ENCODE data around the gene SMPD3. TPM values are rescaled to one million over a fixed set of nuclear protein-coding genes. Genes with fewer than 3 reads are reported as not detected.

The SMPD3 gene
- total RNA-seq, 4 donors from 2014 or later: 0.20 to 3.3 (median 0.63) TPM

- 92 to 96% methylated on average over 13 of the region's 13 CpGs for WGBS, 2 donors
- Histone ChIP-seq H3K27ac (no peak overlapping the region), H3K4me1 (peaks cover 0 to 8% (median 0%) of the 10 kb centered on the region in 4 donors), H3K36me3 (peaks cover 0 to 93% (median 11%) of the 10 kb centered on the region in 3 donors), H3K27me3 (no peaks in the 10 kb centered on the region), H3K9me3 (no peaks in the 10 kb centered on the region), H3K4me3 (no peak overlapping the region)
- no peak for TF ChIP-seq EP300 (IDR thresholded peaks at IDR 0.05)
- TF ChIP-seq CTCF (IDR thresholded peaks at IDR 0.05): no peak
- TF ChIP-seq POLR2A (IDR thresholded peaks at IDR 0.05): no peak
- no peak for DNase-seq (ENCODE audit: low spot score in 2 of 2)
Observed at GRCh38 chr16:68339214-68339613, 109.1 kb downstream of the SMPD3 start.

- DNase-seq (ENCODE audit: low spot score in 2 of 2): no peak
- H3K4me3 ChIP-seq: no peak overlapping the region
- 84 to 88% methylated on average over 16 of the region's 16 CpGs for WGBS, 2 donors
- peaks cover 0 to 86% (median 11%) of the 10 kb centered on the region in 3 donors for H3K36me3 ChIP-seq
- no peaks in the 10 kb centered on the region for H3K9me3 ChIP-seq
- H3K4me1 ChIP-seq: peaks cover 0 to 15% (median under 1%) of the 10 kb centered on the region in 4 donors
- no peaks in the 10 kb centered on the region for H3K27me3 ChIP-seq
- H3K27ac ChIP-seq: no peak overlapping the region
- TF ChIP-seq POLR2A (IDR thresholded peaks at IDR 0.05): no peak
- TF ChIP-seq CTCF (IDR thresholded peaks at IDR 0.05): no peak
- TF ChIP-seq EP300 (IDR thresholded peaks at IDR 0.05): no peak
Observed at GRCh38 chr16:68338326-68339119, 109.8 kb downstream of the SMPD3 start.

GRCh38 chr16:68335175-68335574 is 113.1 kb downstream of the SMPD3 start:
- DNase-seq (ENCODE audit: low spot score in 2 of 2): no peak
- WGBS, 2 donors: 80% methylated on average over 5 of the region's 5 CpGs
- H3K27ac ChIP-seq: peak overlapping the region in 1 of 4 donors; percentile 30
- H3K4me1 ChIP-seq: peaks cover 0 to 31% (median 16%) of the 10 kb centered on the region in 4 donors
- TF ChIP-seq CTCF (IDR thresholded peaks at IDR 0.05): no peak
- TF ChIP-seq EP300 (IDR thresholded peaks at IDR 0.05): no peak
- no peak for TF ChIP-seq POLR2A (IDR thresholded peaks at IDR 0.05)
- no peaks in the 10 kb centered on the region for H3K27me3 ChIP-seq
- peaks cover 0 to 61% (median 10%) of the 10 kb centered on the region in 3 donors for H3K36me3 ChIP-seq
- no peak overlapping the region for H3K4me3 ChIP-seq
- H3K9me3 ChIP-seq: no peaks in the 10 kb centered on the region

- H3K4me3 ChIP-seq: no peak overlapping the region
- TF ChIP-seq EP300 (IDR thresholded peaks at IDR 0.05) (peak in 1 of 2 donors; percentile 58), POLR2A (IDR thresholded peaks at IDR 0.05) (no peak), CTCF (IDR thresholded peaks at IDR 0.05) (no peak)
- no peaks in the 10 kb centered on the region for H3K9me3 ChIP-seq
- DNase-seq (ENCODE audit: low spot score in 2 of 2): peak in 1 of 2 donors; percentile 47
- peak overlapping the region in 2 of 4 donors; percentile 47 to 56 for H3K27ac ChIP-seq
- H3K27me3 ChIP-seq: no peaks in the 10 kb centered on the region
- H3K4me1 ChIP-seq: peaks cover 0 to 37% (median 16%) of the 10 kb centered on the region in 4 donors
- 48 to 49% methylated on average over 7 of the region's 7 CpGs for WGBS, 2 donors
- H3K36me3 ChIP-seq: peaks cover 0 to 48% (median 0%) of the 10 kb centered on the region in 3 donors
Observed at GRCh38 chr16:68332411-68333121, 115.7 kb downstream of the SMPD3 start.
